ENCODE data around the gene MEAK7. TPM values are rescaled to one million over a fixed set of nuclear protein-coding genes. Genes with fewer than 3 reads are reported as not detected.

Gene MEAK7
- total RNA-seq, 1 donor from 2014 or later, result 28.5 TPM

DNA sequence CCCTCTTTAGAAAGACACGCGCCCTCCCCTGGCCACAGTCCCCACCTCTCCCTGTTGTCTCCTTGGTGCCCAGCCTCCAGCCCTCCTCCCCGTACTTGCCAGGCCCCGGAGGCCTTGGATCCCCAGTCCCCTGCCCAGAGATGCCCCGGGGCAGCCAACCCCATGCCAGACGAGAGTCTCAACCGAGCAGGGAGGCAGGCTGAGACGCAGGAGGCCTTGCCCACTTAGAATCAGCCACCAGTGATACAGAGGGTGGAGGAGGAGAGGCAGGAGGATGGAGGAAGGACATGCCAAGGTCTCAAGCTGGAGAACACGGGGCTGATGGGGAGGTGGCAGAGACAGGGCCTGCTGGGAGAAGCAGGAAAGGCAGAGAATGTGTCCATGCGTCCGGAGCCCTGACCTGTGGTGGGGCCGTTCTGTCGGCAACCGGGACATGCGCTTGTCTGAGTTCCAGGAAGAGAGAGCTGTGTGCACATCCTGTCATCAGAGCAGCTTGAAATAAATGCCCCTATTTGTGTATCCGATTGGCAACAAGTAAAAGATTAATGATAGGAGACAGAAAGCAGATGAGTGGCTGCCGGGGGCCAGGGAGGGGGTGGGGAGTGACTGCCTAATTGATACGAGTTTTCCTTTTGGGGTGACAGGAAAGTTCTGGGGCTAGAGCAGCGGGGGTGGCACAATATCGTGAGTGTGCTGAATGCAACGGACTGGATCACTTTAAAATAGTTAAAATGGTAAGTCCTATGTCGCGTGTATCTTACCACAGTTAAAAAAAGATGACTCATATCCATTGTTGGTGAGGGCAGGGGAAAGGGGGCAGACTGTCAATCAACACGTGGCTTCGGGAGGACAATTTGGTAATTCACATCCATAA lies 44.7 kb upstream of the MEAK7 start:
- TF ChIP-seq POLR2AphosphoS5 (IDR thresholded peaks at IDR 0.05; ENCODE audit: insufficient read depth in 1 of 2, low read depth in 1 of 2) (peak; percentile 16 to 57), POLR2A (IDR thresholded peaks at IDR 0.05) (no peak)
- no peak for DNase-seq (ENCODE audit: extremely low spot score in 2 of 2)
- H3K4me3 ChIP-seq, result no peak overlapping the region
- H3K4me1 ChIP-seq, result no peaks in the 10 kb centered on the region
- no peaks in the 10 kb centered on the region for H3K27me3 ChIP-seq
- peak overlapping the region; percentile 34 for H3K27ac ChIP-seq
- no peaks in the 10 kb centered on the region for H3K9me3 ChIP-seq
- intact Hi-C loops (cut with DNase I), result no loop called here
- H3K36me3 ChIP-seq, result no peaks in the 10 kb centered on the region

GRCh38 chr16:84548508-84548907 lies 44.0 kb upstream of the MEAK7 start:
- DNase-seq (ENCODE audit: extremely low spot score in 2 of 2), result no peak
- Histone ChIP-seq H3K4me3 (no peak overlapping the region), H3K36me3 (no peaks in the 10 kb centered on the region), H3K9me3 (no peaks in the 10 kb centered on the region), H3K27me3 (no peaks in the 10 kb centered on the region), H3K27ac (peak overlapping the region; percentile 34), H3K4me1 (no peaks in the 10 kb centered on the region)
- TF ChIP-seq POLR2AphosphoS5 (IDR thresholded peaks at IDR 0.05; ENCODE audit: insufficient read depth in 1 of 2, low read depth in 1 of 2), result no peak
- no peak for TF ChIP-seq POLR2A (IDR thresholded peaks at IDR 0.05)
- no peak for TF ChIP-seq CTCF (IDR thresholded peaks at IDR 0.05)
- intact Hi-C loops (cut with DNase I), result no loop called here

GRCh38 chr16:84547546-84548061 lies 43.1 kb upstream of the MEAK7 start:
- TF ChIP-seq CTCF (IDR thresholded peaks at IDR 0.05) (no peak), POLR2A (IDR thresholded peaks at IDR 0.05) (no peak), POLR2AphosphoS5 (IDR thresholded peaks at IDR 0.05; ENCODE audit: insufficient read depth in 1 of 2, low read depth in 1 of 2) (no peak)
- H3K9me3 ChIP-seq, result no peaks in the 10 kb centered on the region
- H3K27ac ChIP-seq, result no peak overlapping the region
- H3K4me1 ChIP-seq, result no peaks in the 10 kb centered on the region
- H3K27me3 ChIP-seq, result no peaks in the 10 kb centered on the region
- intact Hi-C loops (cut with DNase I), result no loop called here
- no peak overlapping the region for H3K4me3 ChIP-seq
- no peak for DNase-seq (ENCODE audit: extremely low spot score in 2 of 2)
- H3K36me3 ChIP-seq, result no peaks in the 10 kb centered on the region

DNA sequence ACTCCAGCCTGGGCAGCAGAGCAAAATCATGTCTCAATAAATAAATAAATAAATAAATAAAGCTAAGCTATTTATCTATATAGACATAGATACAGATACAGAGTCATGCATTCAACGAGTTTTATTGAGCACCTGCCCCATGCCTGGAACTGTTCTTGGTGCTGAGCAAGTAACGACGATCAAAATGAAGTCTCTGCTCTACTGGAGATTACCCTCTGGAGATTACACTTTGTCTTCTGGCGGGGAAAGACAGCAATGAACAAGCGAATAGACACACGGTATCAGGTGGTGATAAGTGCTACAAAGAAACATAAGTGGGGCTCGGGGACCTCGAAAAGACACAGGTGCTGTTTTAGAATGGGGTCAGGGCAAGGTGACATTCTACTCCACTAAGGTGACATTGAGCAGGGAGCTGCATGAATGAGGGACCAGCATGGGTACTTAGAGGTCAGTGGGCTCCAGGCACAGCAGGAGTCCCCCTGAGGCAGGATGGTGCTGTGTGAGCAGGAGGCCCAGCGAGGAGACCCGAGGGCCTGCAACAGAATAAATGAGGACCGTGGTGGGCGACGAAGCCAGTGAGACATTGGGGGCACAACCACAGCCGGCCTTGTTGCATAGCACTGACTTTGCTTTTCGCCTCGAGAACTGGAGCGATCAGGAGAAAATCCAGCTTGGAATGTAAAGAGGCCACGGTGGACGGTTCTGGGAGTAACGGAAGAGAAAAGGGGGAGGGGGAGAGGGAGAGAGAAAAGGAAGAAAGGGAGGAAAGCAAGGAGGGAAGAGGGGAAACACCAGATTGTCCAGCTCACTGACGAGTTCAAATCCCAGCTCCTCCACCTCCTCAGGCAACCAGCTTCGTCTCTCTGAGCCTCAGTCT lies 42.4 kb upstream of the MEAK7 start:
- Histone ChIP-seq H3K9me3 (no peaks in the 10 kb centered on the region), H3K27me3 (no peaks in the 10 kb centered on the region), H3K27ac (no peak overlapping the region), H3K36me3 (no peaks in the 10 kb centered on the region), H3K4me1 (no peaks in the 10 kb centered on the region), H3K4me3 (no peak overlapping the region)
- DNase-seq (ENCODE audit: extremely low spot score in 2 of 2), result no peak
- intact Hi-C loops (cut with DNase I), result no loop called here
- TF ChIP-seq POLR2A (IDR thresholded peaks at IDR 0.05) (no peak), POLR2AphosphoS5 (IDR thresholded peaks at IDR 0.05; ENCODE audit: insufficient read depth in 1 of 2, low read depth in 1 of 2) (no peak), CTCF (IDR thresholded peaks at IDR 0.05) (no peak)

GRCh38 chr16:84545114-84545737 lies 40.8 kb upstream of the MEAK7 start:
- Histone ChIP-seq H3K9me3 (no peaks in the 10 kb centered on the region), H3K27me3 (no peaks in the 10 kb centered on the region), H3K4me3 (no peak overlapping the region), H3K4me1 (no peaks in the 10 kb centered on the region), H3K36me3 (no peaks in the 10 kb centered on the region), H3K27ac (no peak overlapping the region)
- intact Hi-C loops (cut with DNase I), result no loop called here
- no peak for TF ChIP-seq POLR2AphosphoS5 (IDR thresholded peaks at IDR 0.05; ENCODE audit: insufficient read depth in 1 of 2, low read depth in 1 of 2)
- no peak for TF ChIP-seq CTCF (IDR thresholded peaks at IDR 0.05)
- no peak for TF ChIP-seq POLR2A (IDR thresholded peaks at IDR 0.05)
- DNase-seq (ENCODE audit: extremely low spot score in 2 of 2), result no peak
